ENCODE measurements around the gene C2orf92.

- no peak for TF ChIP-seq CTCF (IDR thresholded peaks at IDR 0.05; ENCODE audit: low read length)
- TF ChIP-seq EZH2phosphoT487 (IDR thresholded peaks at IDR 0.05; ENCODE audit: low read length) = no peak
- no peak for TF ChIP-seq EZH2 (optimal IDR thresholded peaks at IDR 0.05; ENCODE audit: low read depth, low read length)
Observed at GRCh38 chr2:97728091-97728731, 58.7 kb downstream of the C2orf92 start.
